PC-9 (cell line): ENCODE results near the gene CD209.

Experiments used
- EZH2 ChIP-seq: fragments of 200-600 bp; sonication (generic); IDR thresholded peaks from 2 replicates; pipeline ENCODE4 v1.8.0; 2017; ENCODE audit warnings: antibody characterized with exemption, low read depth
- TF ChIP-seq, protein P1 (sequence below): fragments of 200-600 bp; sonication (generic); conservative IDR thresholded peaks from 2 replicates; pipeline ENCODE4 v1.6.1; 2017; ENCODE audit warnings: mixed run types, antibody characterized with exemption, mild to moderate bottlenecking, moderate library complexity

DNA sequence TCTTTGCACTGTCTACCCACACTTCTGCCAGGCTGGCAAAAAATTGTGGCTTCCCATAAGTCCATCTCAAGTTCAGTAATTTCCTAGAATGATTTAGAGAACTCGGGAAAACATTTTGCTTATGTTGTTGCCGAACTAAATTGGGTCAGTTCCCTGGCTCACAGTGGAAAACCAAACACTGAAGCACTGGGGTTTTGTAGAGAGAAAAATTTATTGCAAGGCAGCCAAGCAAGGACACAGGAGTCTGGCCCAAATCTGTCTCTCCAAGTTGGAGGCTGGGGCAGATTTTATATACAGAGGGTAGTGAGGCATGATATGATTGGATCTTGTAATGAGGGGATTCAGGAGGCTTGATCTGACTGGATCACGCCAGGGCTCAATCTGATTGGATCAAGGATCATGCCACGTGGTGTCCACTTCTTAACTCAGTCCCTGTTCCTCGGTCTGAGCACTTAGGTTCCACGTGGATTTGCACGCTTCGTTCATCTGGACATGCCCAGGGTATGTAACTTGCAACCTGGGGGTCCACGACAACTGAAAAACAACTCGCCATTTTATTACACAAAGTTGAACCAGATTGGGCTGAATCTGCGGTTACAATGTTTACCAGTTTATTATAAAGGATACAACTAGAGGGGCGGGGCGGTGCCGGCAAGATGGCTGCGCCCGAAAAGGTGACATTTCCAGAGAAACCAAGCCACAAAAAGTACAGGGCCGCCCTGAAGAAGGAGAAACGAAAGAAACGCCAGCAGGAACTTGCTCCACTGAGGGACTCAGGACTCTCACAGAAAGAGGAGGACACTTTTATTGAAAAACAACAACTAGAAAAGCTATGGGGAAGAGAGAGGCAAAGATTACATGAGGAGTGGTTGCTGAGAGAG is 7.3 kb downstream of the CD209 start:
- TF ChIP-seq, protein P1, sequence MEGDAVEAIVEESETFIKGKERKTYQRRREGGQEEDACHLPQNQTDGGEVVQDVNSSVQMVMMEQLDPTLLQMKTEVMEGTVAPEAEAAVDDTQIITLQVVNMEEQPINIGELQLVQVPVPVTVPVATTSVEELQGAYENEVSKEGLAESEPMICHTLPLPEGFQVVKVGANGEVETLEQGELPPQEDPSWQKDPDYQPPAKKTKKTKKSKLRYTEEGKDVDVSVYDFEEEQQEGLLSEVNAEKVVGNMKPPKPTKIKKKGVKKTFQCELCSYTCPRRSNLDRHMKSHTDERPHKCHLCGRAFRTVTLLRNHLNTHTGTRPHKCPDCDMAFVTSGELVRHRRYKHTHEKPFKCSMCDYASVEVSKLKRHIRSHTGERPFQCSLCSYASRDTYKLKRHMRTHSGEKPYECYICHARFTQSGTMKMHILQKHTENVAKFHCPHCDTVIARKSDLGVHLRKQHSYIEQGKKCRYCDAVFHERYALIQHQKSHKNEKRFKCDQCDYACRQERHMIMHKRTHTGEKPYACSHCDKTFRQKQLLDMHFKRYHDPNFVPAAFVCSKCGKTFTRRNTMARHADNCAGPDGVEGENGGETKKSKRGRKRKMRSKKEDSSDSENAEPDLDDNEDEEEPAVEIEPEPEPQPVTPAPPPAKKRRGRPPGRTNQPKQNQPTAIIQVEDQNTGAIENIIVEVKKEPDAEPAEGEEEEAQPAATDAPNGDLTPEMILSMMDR = no peak
- no peak for TF ChIP-seq EZH2
